DMS153 (cell line): ENCODE data around the gene CHTF18.

Experiments
- DNase-seq: peaks from one replicate; lab custom pipeline; 2025; lab: John Stamatoyannopoulos, UW

The CHTF18 gene

DNA sequence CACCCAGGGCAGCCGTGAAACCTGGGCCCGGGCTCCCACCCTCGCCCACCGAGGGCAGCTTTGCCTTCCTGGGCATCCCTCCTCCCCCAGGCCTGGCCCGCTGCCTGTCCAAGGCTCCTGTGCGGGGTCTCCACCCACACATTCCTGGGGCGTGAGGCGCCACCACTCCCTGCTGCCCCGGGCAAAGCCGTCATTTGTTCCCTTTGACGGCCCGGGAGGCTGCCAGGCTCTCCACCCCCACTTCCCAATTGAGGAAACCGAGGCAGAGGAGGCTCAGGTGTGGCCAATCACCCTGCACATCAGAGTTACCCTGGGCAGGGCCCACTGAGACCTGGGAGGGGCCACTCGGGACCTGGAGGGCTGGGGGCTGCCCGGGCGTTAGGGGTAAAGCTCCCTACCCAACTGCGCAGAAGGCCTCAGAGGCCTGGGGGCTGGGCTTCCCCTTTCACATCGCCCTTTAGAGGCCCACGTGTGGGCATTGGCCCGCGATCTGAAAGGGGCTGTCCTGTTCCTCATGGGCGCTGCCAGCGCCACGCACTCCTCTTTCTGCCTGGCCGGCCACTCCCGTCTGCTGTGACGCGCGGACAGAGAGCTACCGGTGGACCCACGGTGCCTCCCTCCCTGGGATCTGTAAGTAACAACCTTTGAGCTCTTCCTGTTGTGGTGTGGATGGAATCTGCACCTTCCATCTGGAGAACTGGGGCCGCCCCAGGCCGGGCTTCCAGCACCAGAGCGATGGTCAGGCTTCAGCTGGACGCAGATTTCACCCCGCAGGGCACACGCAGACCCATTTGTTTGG, 27.7 kb upstream of the CHTF18 start, which contains the start of gene MSLN:
TSS of gene MSLN (plus strand) at position 190 of the 799 bp plus-strand sequence. CDS start 1,947 bp downstream, outside the sequence.
- DNase-seq, result no peak

DNA sequence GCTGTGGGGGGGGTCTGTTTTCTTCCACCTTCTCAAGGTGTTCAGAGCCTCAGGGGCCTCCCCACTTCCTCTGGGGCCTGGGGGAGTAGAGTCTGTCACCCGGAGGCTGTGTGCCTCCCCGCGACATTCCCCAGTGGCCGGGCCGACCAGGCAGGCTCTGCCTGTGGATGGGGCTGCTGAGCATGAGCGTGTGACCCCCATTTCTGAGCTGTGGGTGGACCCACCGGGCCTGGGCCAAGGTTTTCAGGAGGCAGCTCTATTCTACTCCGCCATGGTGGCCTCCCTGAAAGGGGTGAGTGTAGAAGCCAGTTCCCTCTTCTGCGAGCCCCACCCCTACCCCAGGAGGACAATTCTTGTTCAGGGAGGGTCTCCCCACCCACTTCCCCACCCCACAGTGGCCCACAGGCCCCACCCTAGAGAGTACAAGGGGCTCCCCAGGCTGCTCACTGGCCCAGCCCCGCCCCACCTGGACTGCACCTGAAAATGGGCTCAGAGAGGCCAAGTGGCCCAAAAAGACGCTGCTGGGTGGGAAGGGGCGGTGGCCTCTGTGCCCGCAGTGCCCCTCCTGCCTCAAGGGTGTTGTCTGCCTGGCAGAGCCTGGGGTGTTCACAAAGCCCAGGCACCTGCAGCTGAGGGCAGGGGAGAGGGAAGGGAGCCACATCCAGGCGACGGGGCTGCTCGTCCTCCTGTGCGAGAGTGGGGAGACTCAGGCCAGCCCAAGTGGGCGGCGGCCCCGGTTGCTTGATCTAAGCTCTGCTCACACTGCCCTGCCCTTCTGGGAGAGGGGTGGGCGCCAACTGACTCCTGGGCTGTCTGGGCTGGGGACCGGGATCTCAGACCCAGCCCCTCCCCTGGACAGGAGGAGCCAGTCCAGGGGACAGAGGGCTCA, 26.6 kb upstream of the CHTF18 start:
- no peak for DNase-seq

DNA sequence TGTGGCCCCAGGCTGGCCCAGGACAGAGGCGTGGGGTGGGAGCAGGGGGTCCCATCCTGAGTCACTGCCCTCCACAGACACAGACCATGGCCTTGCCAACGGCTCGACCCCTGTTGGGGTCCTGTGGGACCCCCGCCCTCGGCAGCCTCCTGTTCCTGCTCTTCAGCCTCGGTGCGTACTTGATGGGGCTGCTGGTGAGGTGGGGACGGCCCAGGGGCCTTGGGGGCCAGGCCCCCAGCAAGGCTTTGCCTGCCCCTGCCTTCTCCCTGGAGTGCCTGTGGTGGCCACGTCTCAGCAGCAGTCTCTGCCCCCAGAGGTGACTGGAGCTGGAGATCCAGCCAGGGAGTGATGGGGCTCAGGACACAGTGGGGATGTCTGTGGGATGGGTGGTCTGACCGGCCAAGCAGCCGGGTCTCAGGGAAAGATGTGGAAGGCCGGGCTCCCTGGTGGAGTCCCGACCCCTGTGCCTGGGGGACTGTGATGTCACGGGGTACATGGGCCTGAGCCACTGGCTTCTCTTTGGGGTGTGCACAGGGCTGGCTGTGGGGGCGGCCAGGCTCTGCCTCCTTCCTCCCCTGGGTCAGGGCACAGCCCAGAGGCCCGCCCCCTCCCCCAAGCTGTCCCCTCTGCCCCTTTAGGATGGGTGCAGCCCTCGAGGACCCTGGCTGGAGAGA, 25.7 kb upstream of the CHTF18 start:
- no peak for DNase-seq

GRCh38 chr16:763369-764183, 24.8 kb upstream of the CHTF18 start:
- no peak for DNase-seq

GRCh38 chr16:764184-764750, 24.2 kb upstream of the CHTF18 start:
- no peak for DNase-seq

DNA sequence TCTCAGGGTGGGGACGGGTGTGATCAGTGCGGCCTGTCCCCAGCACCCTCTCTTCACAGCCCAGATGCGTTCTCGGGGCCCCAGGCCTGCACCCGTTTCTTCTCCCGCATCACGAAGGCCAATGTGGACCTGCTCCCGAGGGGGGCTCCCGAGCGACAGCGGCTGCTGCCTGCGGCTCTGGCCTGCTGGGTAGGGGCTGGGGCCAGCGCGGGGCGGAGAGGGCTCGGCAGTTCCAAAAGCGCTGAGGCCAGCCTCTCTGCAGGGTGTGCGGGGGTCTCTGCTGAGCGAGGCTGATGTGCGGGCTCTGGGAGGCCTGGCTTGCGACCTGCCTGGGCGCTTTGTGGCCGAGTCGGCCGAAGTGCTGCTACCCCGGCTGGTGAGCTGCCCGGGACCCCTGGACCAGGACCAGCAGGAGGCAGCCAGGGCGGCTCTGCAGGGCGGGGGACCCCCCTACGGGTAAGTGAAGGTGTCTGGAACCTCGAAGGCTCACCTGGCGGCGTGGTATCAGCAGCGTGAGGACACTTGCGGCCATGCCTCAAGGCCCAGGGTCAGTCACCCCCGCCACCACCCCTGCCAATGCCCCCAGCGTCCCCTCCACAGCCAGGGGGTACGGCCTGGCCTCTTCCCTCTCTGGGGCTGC, 23.5 kb upstream of the CHTF18 start:
- DNase-seq, result no peak

DNA sequence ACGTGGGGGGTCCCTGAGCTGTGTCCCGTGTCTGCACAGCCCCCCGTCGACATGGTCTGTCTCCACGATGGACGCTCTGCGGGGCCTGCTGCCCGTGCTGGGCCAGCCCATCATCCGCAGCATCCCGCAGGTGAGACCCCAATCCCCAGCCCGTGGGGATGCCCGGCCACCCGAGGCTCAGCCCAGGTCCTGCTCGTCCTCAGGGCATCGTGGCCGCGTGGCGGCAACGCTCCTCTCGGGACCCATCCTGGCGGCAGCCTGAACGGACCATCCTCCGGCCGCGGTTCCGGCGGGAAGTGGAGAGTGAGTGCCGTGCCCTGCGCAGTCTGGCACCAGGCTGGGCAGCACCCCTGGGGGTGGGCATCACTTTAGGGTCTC, 22.9 kb upstream of the CHTF18 start:
- DNase-seq, result no peak

GRCh38 chr16:766008-766819, 22.2 kb upstream of the CHTF18 start:
- no peak for DNase-seq

DNA sequence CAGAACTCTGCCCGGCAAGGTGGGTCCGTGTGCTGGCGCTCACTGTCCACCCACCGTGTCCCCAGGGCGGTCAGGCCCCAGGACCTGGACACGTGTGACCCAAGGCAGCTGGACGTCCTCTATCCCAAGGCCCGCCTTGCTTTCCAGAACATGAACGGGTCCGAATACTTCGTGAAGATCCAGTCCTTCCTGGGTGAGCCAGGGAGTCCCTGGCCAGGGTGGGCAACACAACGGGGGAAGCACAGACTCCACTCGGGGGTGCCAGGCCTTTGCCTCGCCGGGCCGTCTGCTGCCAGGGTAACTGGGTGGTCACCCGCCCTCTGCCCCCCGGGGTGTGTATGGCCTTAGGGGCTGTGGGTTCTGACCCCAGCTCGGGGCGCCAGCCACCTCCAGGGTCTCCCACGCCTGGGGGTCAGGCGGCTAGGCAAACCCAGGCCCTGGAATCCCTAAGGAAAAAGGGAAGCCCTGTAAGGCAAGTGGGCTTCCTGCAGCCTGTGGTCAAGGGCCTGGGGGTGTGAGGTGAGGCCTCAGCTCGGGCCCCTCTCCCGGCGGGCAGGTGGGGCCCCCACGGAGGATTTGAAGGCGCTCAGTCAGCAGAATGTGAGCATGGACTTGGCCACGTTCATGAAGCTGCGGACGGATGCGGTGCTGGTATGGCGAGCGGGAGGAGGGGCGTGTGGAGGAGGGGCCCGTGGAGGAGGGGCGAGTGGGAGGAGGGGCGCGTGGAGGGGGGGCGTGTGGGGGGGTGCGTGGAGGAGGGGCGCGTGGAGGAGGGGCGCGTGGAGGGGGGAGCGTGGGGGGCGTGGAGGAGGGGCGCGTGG, 21.4 kb upstream of the CHTF18 start:
- DNase-seq, result no peak

DNA sequence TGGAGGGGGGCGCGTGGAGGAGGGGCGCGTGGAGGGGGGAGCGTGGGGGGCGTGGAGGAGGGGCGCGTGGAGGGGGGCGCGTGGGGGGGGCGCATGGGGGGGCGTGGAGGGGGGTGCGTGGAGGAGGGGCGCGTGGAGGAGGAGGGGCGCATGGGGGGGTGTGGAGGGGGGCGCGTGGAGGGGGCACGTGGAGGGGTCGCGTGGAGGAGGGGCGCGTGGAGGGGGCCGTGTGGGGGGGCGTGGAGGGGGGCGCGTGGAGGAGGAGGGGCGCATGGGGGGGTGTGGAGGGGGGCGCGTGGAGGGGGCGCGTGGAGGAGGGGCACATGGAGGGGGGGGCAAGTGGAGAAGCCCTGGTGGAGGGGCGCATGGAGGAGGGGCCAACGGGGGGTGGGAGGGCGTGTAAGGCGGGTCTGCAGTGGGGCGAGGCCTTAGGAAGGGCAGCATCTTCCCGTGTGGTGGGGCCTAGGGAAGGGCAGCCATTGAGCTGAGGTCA, 20.6 kb upstream of the CHTF18 start:
- DNase-seq, result no peak

DNA sequence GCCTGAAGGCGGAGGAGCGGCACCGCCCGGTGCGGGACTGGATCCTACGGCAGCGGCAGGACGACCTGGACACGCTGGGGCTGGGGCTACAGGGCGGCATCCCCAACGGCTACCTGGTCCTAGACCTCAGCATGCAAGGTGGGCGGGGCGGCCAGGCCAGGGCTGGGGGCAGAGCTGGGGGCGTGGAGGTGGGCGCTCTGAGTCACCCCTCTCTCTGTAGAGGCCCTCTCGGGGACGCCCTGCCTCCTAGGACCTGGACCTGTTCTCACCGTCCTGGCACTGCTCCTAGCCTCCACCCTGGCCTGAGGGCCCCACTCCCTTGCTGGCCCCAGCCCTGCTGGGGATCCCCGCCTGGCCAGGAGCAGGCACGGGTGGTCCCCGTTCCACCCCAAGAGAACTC, 20.0 kb upstream of the CHTF18 start:
- no peak for DNase-seq

- no peak for DNase-seq
These were observed 19.1 kb upstream of the CHTF18 start for GRCh38 chr16:769184-769784.

- DNase-seq, result no peak
These were observed 18.5 kb upstream of the CHTF18 start for GRCh38 chr16:769934-770333.

DNA sequence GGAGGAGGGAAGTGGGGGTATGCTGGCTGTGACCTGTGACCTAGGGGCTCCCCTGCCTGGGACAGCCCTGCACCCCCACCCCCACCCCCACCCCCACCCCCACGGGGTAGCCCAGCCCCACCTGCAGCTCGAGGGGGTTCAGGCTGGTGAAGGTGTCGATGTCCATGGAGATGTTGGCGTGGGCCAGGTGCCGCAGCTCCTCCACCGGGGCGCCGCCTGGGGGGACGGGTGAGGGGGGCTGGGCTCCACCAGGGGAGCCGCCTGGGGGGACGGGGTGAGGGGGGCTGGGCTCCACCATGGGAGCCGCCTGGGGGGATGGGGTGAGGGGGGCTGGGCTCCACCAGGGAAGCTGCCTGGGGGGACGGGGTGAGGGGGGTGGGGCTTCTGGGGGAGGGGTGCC, 18.0 kb upstream of the CHTF18 start:
- DNase-seq, result no peak

- DNase-seq, result no peak
These were observed 15.5 kb upstream of the CHTF18 start for GRCh38 chr16:772959-773358.

DNA sequence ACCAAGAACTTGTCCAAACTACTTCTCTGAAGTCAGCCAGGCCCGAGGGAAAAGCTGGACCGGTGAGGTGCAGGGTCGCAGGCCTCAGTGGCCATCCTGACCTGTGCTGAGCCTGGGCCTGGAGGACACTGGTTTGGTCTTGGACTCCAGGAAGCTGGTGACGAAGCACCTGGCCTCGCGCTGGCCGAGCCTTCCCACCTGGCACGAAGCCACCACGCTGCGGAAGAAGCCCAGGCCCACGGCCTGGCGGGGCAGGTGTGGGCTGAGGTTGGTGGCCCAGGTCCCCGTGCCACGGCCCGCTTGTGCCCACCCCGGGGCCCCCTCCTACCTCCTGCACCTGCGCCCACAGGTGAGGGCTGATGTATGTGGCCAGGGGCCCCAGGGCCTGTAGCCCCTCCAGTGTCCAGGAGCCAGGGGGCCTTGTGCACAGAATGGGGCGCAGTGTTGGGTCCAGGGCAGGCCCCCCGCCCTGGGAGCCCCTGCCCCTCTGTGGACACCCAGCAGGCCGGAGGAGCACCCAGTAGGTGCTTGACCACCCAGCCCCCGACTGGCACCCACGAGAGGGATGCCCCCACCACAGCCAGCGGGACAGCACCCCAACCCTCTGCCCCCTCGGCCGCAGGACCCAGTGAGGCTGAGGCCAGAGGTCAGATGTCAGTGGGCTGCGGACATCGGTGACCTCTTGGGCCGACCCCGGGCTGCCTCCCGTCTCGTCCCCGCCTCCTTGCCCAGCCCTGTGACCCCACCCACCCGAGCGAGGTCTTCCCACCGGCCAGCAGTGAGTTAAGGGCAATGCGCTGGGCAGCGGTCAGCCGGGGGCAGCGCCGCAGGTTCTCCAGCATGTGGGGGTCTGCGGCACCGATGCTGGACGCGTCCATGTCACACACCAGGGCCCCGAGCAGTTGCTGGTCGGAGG, 14.1 kb upstream of the CHTF18 start:
- DNase-seq, result no peak

GRCh38 chr16:775236-775796, 13.1 kb upstream of the CHTF18 start:
- DNase-seq, result no peak
